BJ (cell line): ENCODE measurements around the gene PRR22. TPM values are rescaled to one million over a fixed set of nuclear protein-coding genes. Genes with fewer than 3 reads are reported as not detected.
"Not testable (repeated sequence)": the region's sequence is repeated elsewhere in the genome, so short reads cannot be mapped to it uniquely, and the experiment has no call there.

ENCODE experiments used
- CTCF ChIA-PET: fragments of 350-600 bp; formaldehyde crosslinking; extraction: SDS; loops from one replicate; lab custom pipeline; 2021; ENCODE audit warnings: antibody characterized with exemption, inconsistent platforms; lab: Yijun Ruan, JAX
- POLR2A ChIA-PET: fragments of 300-600 bp; sonication (Branson Sonifier 250); formaldehyde crosslinking; extraction: SDS; loops from one replicate; lab custom pipeline; 2021; ENCODE audit warnings: antibody characterized with exemption; lab: Charles Lee
- DNase-seq: peaks from one replicate; pipeline ENCODE4 v3.0.0-alpha.2; 2011; ENCODE audit warnings: low read depth
- H3K27me3 ChIP-seq: 2 replicates; pipeline ENCODE4 v1.6.0; 2011; ENCODE audit warnings: low read length; ENCODE audit not compliant: control insufficient read depth, insufficient read depth
- H3K36me3 ChIP-seq: 2 replicates; pipeline ENCODE4 v1.5.1; 2011; ENCODE audit warnings: low read length; ENCODE audit not compliant: control insufficient read depth, insufficient read depth
- H3K4me3 ChIP-seq: 2 replicates; pipeline ENCODE4 v1.5.1; 2011; ENCODE audit warnings: low read depth, mild to moderate bottlenecking, control low read depth, low read length
- polyA plus RNA-seq: library from polyadenylated mRNA; depleted of rRNA; stranded (reverse); fragments of >200 nt; gene quantifications from 2 replicates; pipeline ENCODE4 v1.2.3, GENCODE V29; 2011
- TF ChIP-seq, protein P1 (sequence below): IDR thresholded peaks from 2 replicates; pipeline ENCODE4 v1.5.1; 2011; ENCODE audit warnings: low read depth, mild to moderate bottlenecking, control low read depth, inconsistent platforms, low read length, moderate library complexity; ENCODE audit not compliant: insufficient read depth

The PRR22 gene
- polyA plus RNA-seq, 1 experiment: 0.53 TPM

GRCh38 chr19:5753743-5754142 lies 30.8 kb downstream of the PRR22 start:
- POLR2A ChIA-PET: no interaction called here
- CTCF ChIA-PET: no interaction called here
- Histone ChIP-seq H3K27me3 (no peaks in the 10 kb centered on the region), H3K4me3 (no peak overlapping the region), H3K36me3 (no peaks in the 10 kb centered on the region)
- no peak for DNase-seq
- TF ChIP-seq, protein P1, sequence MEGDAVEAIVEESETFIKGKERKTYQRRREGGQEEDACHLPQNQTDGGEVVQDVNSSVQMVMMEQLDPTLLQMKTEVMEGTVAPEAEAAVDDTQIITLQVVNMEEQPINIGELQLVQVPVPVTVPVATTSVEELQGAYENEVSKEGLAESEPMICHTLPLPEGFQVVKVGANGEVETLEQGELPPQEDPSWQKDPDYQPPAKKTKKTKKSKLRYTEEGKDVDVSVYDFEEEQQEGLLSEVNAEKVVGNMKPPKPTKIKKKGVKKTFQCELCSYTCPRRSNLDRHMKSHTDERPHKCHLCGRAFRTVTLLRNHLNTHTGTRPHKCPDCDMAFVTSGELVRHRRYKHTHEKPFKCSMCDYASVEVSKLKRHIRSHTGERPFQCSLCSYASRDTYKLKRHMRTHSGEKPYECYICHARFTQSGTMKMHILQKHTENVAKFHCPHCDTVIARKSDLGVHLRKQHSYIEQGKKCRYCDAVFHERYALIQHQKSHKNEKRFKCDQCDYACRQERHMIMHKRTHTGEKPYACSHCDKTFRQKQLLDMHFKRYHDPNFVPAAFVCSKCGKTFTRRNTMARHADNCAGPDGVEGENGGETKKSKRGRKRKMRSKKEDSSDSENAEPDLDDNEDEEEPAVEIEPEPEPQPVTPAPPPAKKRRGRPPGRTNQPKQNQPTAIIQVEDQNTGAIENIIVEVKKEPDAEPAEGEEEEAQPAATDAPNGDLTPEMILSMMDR: no peak

DNA sequence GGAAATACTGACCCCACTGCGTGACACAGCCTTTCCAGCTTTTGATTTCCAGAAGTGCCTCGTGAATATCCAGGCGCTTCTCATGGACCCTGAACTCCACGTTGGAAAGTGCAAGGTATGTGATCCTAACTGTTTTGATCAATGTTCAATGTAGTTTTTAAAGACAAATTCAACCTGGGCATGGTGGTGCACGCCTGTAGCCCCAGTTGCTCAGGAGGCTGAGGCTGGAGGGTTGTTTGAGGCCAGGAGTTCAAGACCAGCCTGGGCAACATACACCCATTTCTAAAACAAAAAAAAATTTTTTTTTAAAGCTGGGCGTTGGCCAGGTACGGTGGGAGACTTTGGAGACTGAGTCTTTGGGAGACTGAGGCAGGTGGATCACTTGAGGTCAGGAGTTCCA lies 32.8 kb downstream of the PRR22 start:
- H3K4me3 ChIP-seq: no peak overlapping the region
- POLR2A ChIA-PET: no interaction called here
- DNase-seq: no peak
- no peaks in the 10 kb centered on the region for H3K27me3 ChIP-seq
- CTCF ChIA-PET: interaction anchor here (0.6 kb wide), 1 partner anchor 525 kb away, joined by 3 read pairs; no protein-coding TSS in a partner anchor
- TF ChIP-seq, protein P1: no peak
- H3K36me3 ChIP-seq: no peaks in the 10 kb centered on the region

DNA sequence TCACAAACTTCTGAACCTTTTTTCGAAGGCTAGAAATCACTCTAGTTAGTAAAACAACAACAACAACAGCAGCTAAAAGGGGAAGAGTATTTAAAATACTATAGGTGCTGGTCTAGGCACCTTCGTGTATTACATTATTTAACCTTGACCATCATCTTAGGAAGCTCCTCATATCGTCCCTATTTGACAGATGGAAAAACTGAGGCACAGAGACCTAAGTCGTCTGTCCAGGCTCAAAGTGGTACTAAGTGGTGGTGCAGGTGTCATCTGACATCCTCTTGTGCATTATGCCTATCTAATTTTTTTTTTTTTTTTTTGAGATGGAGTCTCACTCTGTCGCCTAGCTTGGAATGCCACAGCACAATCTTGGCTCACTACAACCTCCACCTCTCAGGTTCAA lies 35.0 kb downstream of the PRR22 start:
- Histone ChIP-seq H3K27me3 (no peaks in the 10 kb centered on the region), H3K36me3 (no peaks in the 10 kb centered on the region), H3K4me3 (no peak overlapping the region)
- ChIA-PET POLR2A (no interaction called here), CTCF (no interaction called here)
- TF ChIP-seq, protein P1: no peak
- no peak for DNase-seq

DNA sequence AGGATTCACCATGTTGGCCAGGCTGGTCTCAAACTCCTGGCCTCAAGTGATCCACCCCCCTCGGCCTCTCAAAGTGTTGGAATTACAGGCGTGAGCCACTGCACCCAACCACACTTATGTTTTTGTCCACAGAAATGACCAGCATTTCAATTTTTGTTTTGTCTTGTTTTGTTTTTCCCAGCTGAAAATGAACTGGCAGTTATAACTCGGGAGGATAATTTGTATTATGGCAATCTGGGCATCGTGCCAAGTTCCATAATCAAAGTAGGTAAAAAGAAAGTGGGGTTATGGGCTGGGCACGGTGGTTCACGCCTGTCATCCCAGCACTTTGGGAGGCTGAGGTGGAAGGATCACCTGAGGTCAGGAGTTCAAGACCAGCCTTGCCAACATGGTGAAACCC lies 35.6 kb downstream of the PRR22 start:
- POLR2A ChIA-PET, CTCF ChIA-PET, H3K4me3 ChIP-seq, DNase-seq, H3K27me3 ChIP-seq, H3K36me3 ChIP-seq: not testable (repeated sequence)

DNA sequence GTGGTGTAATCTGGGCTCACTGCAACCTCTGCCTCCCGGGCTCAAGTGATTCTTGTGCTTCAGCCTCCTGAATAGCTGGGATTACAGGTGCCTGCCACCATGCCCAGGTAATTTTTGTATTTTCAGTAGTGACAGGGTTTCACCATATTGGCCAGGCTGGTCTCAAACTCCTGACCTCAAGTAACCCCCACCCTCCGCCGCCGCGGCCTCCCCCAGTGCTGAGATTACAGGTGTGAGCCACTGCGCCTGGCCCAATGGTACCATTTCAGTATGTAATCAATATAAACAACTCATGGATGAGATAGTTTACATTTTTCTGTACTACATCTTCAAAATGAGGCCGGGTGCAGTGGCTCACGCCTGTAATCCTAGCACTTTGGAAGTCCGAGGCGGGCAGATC lies 39.5 kb downstream of the PRR22 start:
- DNase-seq, H3K4me3 ChIP-seq, H3K36me3 ChIP-seq, POLR2A ChIA-PET, H3K27me3 ChIP-seq: not testable (repeated sequence)
- CTCF ChIA-PET: interaction anchor here (1.0 kb wide), 1 partner anchor 29 kb away, joined by 3 read pairs; no protein-coding TSS in a partner anchor

- Histone ChIP-seq H3K27me3 (no peaks in the 10 kb centered on the region), H3K36me3 (no peaks in the 10 kb centered on the region), H3K4me3 (no peak overlapping the region)
- ChIA-PET POLR2A (no interaction called here), CTCF (no interaction called here)
- TF ChIP-seq, protein P1: no peak
- DNase-seq: no peak
These were observed 40.9 kb downstream of the PRR22 start for GRCh38 chr19:5743630-5744029.
